NCI-H1105 (cell line): Measurements from ENCODE around the gene H3-3A.

Experiments used
- DNase-seq: peaks from one replicate; lab custom pipeline; 2025; lab: John Stamatoyannopoulos, UW

Gene H3-3A

GRCh38 chr1:226111098-226111882 lies 48.8 kb downstream of the H3-3A start:
- no peak for DNase-seq

- no peak for DNase-seq
Measured at GRCh38 chr1:226111883-226112261, 49.4 kb downstream of the H3-3A start.

GRCh38 chr1:226112626-226113025 lies 50.1 kb downstream of the H3-3A start:
- DNase-seq, result no peak

GRCh38 chr1:226116673-226117072 lies 54.2 kb downstream of the H3-3A start:
- DNase-seq, result no peak

- DNase-seq, result no peak
Measured at GRCh38 chr1:226117330-226117729, 54.8 kb downstream of the H3-3A start.

GRCh38 chr1:226118357-226118756 lies 55.8 kb downstream of the H3-3A start:
- DNase-seq, result no peak

- no peak for DNase-seq
Measured at GRCh38 chr1:226119169-226119568, 56.7 kb downstream of the H3-3A start.

GRCh38 chr1:226120398-226120797 lies 57.9 kb downstream of the H3-3A start:
- DNase-seq, result no peak

GRCh38 chr1:226121049-226121586 lies 58.6 kb downstream of the H3-3A start:
- no peak for DNase-seq
